Upper lobe of left lung (tissue), 4 donors: ENCODE results near the gene PAPPA.

Source experiments
- EP300 ChIP-seq, 4 donors: sonication (generic); formaldehyde crosslinking; IDR thresholded peaks; one replicate each; pipeline ENCODE4 v1.5.1; 2017; ENCODE audit warnings: antibody characterized with exemption in 4 of 4, control low read depth in 2 of 4
- POLR2A ChIP-seq, 4 donors: fragments of 450-650 bp; IDR thresholded peaks; one replicate each; pipeline ENCODE4 v1.5.1; 2016 to 2017; ENCODE audit warnings: antibody characterized with exemption in 4 of 4, mild to moderate bottlenecking in 2 of 4
- TF ChIP-seq, protein P1 (sequence below), 6 experiments: fragments of 450-650 bp in 4 of 6; fragments of 200-600 bp in 2 of 6; sonication (generic) in 2 of 6; IDR thresholded peaks; one replicate each; pipeline ENCODE4 v1.5.1; 2016 to 2019; ENCODE audit warnings: antibody characterized with exemption in 6 of 6

GRCh38 chr9:116360989-116361388, 207.4 kb downstream of the PAPPA start:
- TF ChIP-seq, protein P1, sequence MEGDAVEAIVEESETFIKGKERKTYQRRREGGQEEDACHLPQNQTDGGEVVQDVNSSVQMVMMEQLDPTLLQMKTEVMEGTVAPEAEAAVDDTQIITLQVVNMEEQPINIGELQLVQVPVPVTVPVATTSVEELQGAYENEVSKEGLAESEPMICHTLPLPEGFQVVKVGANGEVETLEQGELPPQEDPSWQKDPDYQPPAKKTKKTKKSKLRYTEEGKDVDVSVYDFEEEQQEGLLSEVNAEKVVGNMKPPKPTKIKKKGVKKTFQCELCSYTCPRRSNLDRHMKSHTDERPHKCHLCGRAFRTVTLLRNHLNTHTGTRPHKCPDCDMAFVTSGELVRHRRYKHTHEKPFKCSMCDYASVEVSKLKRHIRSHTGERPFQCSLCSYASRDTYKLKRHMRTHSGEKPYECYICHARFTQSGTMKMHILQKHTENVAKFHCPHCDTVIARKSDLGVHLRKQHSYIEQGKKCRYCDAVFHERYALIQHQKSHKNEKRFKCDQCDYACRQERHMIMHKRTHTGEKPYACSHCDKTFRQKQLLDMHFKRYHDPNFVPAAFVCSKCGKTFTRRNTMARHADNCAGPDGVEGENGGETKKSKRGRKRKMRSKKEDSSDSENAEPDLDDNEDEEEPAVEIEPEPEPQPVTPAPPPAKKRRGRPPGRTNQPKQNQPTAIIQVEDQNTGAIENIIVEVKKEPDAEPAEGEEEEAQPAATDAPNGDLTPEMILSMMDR (IDR thresholded peaks at IDR 0.05), result no peak
- TF ChIP-seq POLR2A (IDR thresholded peaks at IDR 0.05) (no peak), EP300 (IDR thresholded peaks at IDR 0.05) (no peak)
